HG02798 (cell line): ENCODE data around the gene NRXN2.

ENCODE experiments used
- ATAC-seq: cut with Tn5 transposase; IDR thresholded peaks from one replicate; pipeline ENCODE4 v1.9.1; 2021; ENCODE audit warnings: mild to moderate bottlenecking; ENCODE audit not compliant: unreplicated experiment, poor library complexity

Gene NRXN2

DNA sequence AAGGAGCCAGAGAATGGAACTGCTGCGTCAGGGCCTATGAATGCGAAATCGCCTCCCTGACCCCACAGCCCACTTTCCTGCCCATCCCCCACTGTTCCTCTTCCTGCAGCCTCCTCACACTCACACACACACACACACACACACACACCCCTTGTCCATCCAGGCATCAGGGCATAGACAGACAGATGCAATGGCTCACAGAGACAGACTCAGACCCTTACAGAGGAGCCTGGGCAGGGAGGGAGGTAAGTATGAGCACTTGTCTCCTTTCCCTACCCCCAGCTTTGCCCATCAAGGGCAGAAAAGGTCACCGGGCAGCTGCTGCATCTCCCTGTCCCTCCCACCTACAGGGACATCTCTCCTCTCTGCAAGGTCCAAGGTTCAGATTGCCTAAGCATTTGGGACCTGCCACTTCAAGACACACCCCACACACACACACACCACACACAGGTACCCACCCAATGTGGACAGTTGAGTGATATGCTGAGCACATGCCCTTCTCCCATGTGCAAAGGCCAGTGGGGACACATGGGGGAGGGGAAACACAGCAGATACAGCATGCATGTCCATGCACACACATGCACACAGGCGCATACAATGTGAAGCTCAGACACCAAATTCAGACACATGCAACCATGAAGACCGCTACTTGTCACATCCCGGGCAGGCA lies 2.0 kb upstream of the NRXN2 start:
- no peak for ATAC-seq

DNA sequence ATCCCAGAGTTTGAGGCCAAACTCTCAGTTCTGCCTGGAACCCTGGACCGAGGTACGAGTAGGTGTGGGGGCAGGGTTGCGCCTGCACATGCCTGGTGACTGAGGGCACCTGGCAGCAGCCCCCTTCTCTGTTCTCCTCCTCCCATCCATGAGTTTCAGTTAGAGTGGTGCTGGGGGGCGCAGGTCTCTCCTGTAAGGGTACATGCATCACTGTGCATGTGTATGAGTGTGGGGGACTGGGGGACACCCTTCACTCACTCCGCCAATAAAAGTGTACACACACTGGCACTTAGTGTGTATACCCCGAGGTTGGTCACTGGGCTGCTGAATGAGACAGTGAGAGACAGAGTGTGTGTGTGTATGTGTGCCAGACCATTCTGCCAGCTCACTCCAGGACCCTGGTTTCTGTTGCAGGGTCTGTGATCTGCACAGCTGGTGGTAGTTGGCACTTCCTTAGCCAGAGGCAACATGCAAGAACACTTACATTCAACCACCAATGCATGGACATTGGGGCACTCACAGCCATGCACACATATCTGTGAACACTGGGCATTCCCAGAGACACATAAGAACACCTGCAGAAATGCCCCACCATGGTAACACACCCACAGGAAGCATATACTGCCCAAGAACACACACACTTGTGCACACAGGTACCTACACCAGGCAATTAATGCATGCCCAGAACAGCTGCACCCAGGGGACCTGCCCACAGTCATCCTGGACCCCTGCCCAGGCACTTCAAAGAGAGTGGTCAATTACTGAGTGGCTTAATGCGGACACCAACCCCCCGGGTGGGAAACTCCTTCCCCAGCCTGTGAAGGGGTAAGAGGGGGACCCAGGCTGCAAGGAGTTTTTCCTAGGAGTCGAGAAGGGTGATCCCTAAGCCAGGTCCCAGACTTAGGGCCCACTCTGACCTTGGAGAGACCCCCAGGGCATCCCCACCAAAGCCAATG lies 1.2 kb upstream of the NRXN2 start:
- no peak for ATAC-seq

DNA sequence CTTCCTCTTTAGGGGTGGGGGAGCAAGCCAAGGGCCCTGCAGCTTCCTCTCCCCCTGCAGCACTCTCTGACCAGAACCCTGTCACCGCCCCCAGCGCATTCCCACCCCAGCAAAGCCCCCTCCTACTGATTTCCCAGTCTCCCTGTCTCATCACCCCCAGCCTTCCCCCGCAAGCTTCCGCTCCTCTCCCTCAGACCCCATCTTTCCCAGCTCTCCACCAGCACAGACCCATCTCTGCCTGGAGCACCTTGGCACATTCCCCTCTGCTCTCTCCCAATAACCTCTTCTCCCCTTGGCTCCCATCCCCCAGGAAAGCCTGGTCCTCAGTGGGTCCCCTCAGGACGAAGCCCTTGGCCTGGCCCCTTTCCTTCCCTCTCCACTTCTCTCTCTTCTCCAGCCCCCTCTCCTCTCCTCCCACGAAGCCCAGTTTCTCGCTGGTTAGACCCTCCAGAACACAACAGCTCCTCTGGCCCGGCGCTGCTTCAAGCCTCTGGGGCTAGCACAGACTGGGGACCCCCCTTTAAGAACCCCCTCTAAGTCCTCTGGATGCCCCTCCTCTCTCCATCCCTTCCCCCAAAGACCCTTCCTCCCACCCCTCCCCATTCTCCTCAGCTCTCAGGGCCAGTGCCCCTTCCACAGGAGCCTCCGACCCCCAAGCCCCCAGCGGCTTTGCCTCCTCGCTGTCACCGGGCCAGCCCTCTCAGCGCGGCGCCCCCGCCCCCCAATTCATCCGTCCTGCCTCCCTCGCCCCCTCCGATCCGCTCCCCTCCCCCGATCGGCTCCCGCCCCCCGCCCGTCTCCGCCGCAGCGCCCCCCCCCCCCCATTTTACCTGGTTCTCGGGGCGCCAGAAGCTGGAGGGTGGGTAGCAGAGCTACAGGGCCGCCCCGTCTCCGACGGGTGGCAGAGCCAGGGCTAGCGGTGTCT lies 594 bp downstream of the NRXN2 start:
- no peak for ATAC-seq

DNA sequence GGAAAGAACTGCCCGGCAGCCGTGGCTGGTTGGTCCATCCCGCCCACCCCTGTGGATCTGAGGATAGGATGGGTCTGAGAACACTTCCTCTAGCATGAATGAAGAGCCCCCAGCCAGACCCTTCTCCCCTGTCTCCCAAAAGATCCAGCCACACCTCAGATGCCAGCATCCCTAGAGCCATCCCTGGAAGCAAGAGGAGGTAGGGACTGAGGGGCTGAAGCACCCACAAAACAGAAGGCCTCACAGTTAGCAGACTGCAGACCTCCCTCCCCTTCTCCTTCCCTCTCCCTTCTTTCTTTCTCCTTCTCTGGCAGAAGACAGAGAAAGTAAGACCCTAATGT lies 1.7 kb downstream of the NRXN2 start:
- no peak for ATAC-seq

DNA sequence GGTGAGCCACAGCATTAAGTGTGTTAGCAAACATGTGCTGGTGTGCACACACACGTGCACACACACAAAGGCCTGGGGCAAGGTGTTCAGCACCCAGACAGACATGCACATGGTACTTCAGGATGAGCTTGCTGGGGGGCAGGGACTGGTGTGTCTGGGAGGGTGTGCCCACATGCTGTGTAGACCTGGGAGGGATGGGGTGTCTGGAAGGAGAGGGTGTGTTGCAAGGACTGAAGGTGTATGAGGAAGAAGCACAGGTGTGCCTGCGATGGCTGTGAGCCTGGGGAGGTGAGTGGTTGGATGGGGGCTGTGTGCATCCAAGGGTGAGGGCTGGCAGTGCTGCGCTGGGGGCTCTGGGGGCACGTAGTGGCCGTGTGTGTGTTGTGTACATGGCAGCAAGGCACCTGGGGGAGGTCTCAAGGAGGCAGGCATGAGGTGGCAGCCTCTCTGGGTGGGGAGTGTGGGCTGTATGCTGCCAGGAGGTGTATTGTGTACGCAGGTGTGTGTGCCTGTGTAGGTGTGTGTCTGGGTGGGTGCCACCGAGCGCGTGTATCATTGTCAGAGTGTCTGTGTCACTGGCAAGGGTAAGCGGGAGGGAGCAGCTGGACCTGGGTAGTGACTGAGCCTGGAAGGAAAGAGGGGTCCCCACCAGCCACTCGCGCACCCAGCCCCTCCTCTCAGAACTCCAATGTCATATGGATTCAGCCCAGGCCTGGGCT lies 2.2 kb downstream of the NRXN2 start:
- ATAC-seq, result no peak

DNA sequence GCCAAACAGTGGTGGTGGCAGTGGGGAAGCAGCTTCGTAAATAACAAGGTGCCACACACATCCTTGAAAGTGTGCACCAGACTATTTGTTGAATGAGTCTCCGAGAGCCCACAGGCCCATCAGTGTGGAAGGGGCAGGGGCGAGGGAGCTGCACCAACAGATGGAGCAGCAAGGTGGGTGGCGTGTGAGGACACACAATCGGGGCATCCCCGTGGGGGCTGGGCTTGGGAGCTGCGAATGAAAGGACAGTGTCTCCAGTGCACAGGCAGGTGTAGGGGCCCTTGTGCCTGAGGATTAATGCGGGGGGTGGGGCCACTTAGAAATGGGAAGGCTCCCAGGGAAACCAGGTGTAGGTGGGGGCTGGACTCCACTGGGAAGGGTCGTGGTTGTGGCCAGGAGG lies 2.8 kb downstream of the NRXN2 start:
- ATAC-seq, result no peak

DNA sequence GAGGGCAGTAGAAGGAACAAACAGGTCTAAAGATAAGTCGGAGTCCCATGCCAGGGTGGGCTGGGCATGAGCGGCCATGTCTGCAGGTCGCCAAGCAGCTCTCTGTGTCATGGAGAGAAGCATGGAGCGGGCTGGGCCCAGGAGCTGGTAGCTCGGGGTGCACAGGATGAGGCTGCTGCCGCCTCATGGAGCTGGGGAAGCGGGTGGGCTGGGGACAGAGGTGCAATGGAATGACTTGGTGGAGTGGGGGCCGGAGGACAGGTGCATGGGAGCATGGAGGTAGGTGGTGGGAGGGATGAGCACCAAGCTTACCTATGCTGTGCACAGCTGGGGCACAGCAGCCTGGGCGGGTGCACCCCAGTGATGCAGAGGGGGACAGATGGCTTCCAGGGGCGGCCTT lies 3.6 kb downstream of the NRXN2 start:
- ATAC-seq, result no peak

DNA sequence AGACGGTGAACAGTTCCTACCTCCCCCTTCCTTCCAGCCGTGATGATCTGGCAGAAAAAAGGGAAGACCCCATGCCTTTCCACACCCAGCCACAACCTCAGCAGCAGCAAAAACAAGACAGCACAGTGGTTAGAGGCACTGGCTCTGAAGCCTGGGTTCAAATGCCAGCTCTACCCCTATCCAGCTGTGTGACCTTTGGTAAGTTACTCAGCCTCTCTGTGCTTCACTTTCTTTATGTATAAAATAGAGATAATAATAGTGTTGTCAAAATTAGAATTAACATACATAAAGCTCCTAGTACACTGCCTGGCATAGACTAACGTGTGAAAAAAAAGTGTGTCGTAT lies 4.2 kb downstream of the NRXN2 start:
- ATAC-seq, result no peak

DNA sequence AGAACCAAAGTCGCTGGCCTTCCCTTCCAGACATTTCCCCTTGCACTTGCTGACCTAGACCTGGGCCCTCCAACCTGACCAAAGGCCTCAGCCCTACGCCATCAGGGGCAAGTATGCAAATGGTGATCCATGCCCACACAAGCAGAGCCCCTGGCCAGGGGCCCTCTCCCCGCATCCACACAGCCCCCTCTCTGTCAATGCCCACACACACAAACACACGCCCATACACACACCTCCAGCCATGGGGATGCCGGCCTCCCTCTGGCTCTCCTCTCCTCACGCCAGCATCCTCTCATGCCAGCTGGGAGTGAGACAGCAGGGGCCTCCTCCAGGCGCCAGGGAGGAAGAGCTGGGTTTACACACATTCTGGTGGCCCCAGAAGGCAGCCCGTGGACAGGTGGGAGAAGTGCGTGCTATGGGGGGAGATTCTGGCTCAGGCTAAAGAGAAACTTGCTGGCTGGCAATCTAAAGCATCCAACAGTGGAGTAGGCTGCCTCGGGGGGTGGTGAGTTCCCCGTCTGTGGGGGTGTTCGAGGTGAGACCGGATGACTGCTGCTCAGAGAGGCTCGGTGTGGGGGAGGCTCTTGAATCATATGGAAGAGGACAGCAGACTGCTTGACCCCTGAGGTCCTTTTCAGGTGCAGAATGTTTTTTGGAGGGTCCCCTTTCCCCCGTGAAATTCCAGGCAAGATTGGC lies 4.8 kb downstream of the NRXN2 start:
- no peak for ATAC-seq

DNA sequence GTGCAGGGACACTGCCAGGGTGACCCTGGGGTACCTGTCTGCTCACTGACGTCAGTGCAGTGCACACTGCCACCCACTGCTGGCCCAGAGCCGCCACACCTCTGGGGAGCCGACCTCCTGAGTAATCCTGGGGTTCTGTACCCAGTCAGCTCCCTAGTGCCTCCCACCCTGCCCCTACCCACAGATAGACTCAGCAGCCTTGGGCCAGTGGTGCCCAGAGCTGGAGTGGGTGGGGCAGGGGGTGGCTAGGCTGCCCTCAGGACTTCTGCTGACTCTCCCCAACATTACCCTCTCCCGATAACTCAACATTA lies 5.8 kb downstream of the NRXN2 start:
- no peak for ATAC-seq

DNA sequence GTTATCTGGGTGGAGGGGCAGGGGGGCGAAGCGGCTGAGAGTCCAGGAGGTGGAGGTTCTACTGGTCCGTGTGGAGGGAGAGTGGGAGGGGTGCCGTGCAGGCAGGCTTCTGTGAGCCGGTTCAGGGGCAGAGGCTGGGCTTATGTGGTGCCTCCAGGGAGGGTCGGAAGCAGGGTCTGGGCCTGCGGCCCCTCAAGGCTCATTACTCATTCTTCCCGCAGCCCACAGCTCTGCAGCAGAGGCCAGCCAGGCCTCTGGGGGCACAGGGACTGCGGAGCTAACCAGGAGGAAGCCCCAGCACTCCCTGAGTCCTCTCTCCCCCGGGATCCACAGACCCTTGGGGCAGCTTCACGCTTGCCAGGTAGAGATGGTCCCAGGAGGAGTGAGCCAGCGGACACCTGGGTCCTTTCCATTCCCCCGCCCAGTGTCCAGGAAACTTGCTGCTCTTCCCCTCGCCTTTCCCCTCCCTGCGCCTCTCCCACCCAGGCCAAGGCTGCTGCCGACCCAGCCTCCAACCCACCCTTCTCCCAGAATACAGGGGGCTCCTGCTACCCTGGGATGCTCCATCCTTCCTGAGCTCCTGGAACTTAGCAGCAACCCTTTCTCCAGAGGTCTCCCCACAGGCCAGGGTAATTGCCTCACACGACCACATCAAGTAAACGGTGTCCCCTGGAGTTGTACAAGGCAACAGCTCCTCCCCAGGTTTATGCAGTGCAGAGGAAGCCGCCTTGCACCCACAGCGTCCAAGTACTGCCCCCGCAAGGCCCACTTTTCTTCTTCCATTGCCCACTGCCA lies 6.3 kb downstream of the NRXN2 start:
- ATAC-seq, result no peak

DNA sequence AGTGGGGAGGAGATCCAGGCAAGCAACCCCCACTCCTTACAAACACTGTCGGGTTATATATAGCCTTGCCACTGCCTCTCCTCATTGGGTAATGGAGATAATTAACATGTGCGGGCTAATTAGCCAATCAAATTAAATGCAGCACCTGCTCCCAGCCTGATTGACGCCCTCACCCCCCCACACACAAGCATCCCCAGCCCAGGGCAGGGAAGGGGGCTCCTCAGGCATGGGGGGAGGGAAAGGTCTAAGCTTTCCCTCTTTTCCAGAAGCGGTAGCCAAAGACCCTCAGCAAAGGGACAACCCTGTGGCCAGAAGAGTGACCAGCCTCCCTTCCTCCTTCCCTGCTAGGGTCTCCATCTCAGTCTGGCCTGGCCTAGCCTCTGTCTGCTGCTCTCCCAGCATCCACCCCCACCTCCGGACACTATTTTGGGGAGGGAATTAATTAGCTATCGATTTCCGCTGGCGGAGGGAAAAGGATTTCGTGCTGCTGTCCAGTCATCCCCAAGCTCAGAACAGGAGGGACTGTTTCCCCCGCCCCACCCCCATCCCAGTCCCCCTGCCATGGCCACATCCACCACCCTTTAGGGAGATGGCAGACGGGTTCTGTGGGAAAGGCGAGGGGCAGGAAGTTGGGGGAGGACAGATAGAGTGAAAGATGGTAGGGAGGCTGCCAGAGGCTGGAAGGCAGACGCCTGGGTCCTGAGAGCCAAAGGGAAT lies 7.1 kb downstream of the NRXN2 start:
- ATAC-seq, result no peak

DNA sequence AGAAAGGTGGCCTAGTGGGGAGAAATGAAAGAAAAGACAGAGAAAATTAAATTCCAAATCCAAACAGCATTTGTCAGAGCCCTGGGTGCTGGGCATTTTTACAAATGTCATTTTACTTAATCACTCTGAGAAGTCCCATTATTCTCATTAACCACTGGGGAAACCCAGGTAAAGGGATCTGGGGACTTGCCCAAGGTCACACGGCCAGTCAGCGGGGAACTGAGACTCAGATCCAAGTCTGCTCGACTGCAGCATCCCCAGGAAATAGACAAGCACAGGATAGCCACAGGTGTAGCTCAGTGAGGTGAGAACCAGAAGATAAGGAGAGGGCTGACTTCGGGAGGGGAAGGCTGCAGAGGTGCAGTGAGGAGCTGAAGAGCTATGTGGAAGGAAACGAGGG lies 7.9 kb downstream of the NRXN2 start:
- no peak for ATAC-seq

DNA sequence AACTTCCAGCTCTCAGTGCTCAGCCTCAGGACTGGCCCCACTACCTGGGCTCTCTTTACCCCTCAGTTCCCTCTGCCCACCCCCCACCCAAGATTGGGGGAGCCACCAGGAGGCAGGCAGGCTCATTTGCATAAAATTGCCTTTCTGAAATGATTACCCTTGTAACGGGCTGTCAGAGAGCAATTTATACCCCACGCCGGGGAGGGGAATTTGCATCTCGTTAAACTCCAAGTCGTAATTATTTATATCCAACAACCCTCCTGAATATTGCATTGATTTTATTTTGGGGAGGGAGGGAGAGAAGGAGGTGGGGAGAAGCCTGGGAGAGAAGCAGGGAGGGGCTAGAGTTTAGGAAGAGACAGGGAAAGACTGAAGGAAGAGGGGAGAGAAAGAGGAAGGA lies 8.3 kb downstream of the NRXN2 start:
- no peak for ATAC-seq

DNA sequence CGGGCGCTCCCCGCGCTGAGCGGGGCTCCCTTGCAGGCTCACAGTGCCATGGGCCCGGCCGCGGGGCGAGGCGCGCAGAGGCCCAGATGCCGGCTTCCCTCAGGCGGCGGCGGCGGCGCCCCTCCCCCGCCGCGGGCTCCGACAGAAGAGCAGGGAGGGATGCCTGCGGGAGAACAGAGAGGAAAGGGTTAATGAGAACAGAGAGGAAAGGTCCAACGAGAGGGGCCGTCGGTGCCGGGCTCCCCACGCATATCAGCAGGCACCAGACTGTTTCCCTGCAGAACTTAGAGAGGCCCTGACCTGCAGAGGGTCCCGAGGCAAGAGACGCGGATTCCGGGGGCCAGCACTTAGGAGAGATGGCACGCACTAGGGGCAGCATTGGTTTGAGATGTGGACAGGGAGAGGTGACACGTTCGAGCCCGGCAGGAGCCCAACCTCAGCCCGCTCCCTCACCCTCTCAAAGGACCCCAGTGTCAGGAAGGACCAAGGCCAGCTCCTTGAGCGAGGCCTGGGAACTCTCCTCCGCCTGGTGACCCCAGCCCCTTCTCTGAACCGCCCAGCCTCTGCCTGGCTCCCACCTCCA lies 9.1 kb downstream of the NRXN2 start:
- no peak for ATAC-seq

DNA sequence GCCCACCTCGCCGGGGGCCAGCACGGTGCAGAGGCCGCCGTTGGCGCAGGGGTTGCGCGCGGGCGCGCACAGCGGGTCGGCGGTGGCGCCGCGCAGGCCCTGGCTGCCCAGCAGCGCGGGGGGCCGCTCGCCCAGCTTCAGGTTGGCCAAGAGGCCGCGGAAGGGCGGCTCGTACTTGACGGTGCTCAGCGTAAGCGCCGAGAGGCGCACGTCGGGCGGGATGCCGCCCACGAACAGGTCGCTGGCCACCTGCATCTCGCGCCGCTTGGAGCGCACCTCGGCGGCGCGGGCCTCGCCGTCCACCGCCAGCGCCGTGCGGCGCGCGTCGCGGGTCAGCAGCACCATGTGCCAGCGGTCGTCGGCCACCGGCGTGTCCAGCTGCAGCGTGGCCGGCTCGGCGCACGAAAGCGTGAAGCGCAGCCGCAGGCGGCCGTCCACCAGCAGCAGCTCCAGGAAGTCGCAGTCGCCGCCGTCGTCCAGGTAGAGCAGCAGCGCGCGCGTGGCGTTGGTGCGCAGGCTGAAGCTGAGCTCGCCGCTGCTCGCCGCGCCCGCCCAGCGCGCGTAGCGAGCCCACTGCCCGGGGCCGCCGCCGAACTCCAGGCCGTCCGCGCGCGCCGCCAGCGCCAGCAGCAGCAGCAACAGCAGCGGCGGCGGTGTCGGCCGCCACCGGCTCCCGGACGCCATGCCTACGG lies 9.8 kb downstream of the NRXN2 start:
- ATAC-seq, result no peak

DNA sequence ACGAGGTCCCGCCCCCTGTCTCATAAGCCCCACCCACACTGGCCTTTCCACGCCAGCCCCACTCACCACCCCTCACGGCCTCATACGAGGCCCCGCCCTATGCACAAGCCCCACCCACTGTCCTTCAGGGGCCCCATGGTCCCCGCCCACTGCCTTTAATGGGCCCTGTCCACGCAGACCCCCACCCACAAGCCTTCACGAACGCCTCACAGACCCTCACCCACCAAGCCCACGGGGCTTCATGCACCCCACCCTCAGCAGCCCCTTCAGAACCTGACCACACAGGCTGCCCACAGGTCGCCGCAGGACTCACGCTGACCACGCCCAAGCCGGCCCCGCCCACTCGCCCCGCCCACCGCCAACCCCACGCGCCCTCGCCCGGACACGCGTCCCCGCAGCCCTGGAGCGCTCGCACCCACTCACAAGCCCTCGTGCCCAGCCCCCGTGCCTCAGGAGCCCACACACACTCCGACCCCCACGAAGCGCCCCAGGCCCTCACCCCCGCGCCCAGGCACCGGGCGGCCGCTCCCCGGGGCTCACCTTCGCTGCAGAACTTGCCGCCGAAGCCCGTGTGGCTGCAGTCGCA lies 10.5 kb downstream of the NRXN2 start:
- no peak for ATAC-seq
